ENCODE results near the gene C11orf97. TPM values are rescaled to one million over a fixed set of nuclear protein-coding genes. Genes with fewer than 3 reads are reported as not detected.

C11orf97 gene
- total and polyA plus RNA-seq, 2 experiments from 2014 or later: not detected

DNA sequence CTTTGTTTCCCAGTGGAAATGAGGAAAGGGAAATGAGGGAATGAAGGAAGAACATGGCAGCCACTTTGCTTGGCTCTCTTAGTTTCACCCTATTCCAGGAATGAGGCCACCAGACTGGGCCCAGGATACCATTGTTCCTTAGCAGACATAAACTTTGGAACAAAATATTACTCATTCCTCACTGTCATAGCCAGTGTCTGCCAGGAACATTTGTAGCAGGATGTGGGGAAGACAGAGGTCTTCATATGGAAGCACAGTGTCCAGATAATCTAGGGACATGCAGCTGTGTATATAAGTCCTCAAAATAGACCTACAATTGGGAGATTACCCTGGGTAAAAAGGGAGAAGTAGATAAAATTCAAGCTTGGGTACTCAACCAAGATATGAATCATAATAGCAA lies 16.3 kb downstream of the C11orf97 start (continued):
- TF ChIP-seq, protein P1, sequence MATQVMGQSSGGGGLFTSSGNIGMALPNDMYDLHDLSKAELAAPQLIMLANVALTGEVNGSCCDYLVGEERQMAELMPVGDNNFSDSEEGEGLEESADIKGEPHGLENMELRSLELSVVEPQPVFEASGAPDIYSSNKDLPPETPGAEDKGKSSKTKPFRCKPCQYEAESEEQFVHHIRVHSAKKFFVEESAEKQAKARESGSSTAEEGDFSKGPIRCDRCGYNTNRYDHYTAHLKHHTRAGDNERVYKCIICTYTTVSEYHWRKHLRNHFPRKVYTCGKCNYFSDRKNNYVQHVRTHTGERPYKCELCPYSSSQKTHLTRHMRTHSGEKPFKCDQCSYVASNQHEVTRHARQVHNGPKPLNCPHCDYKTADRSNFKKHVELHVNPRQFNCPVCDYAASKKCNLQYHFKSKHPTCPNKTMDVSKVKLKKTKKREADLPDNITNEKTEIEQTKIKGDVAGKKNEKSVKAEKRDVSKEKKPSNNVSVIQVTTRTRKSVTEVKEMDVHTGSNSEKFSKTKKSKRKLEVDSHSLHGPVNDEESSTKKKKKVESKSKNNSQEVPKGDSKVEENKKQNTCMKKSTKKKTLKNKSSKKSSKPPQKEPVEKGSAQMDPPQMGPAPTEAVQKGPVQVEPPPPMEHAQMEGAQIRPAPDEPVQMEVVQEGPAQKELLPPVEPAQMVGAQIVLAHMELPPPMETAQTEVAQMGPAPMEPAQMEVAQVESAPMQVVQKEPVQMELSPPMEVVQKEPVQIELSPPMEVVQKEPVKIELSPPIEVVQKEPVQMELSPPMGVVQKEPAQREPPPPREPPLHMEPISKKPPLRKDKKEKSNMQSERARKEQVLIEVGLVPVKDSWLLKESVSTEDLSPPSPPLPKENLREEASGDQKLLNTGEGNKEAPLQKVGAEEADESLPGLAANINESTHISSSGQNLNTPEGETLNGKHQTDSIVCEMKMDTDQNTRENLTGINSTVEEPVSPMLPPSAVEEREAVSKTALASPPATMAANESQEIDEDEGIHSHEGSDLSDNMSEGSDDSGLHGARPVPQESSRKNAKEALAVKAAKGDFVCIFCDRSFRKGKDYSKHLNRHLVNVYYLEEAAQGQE (IDR thresholded peaks at IDR 0.05; ENCODE audit: unreplicated experiment): no peak
- TF ChIP-seq STAT1 (IDR thresholded peaks at IDR 0.05; ENCODE audit: unreplicated experiment) (no peak), JUNB (IDR thresholded peaks at IDR 0.05; ENCODE audit: unreplicated experiment) (no peak), EZH2 (IDR thresholded peaks at IDR 0.05; ENCODE audit: low read depth, unreplicated experiment) (no peak)

DNA sequence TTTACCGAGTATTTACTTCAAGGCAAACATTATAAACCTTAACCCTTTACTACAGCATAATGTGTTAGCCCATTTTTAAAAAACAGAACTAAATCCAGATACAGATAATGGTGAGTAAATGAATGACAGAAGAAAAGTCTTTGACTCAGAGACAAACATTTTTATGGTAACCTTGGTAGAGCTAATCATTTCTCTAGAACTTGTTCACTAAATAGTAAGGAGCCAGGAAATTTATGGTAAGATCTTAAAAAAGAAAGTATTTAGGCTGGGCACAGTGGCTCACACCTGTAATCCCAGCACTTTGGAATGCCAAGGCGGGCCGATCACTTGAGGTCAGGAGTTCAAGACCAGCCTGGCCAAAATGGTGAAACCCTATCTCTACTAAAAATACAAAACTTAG lies 19.9 kb downstream of the C11orf97 start:
- H3K4me1 Mint-ChIP-seq: no peaks in the 10 kb centered on the region
- no peaks in the 10 kb centered on the region for H3F3A ChIP-seq (replicated peaks; ENCODE audit: low read depth)
- no peak overlapping the region for H3K27ac ChIP-seq (ENCODE audit: low read depth)
- no peak overlapping the region for H3K4me2 ChIP-seq
- no peak overlapping the region for H3K27ac Mint-ChIP-seq
- no peak overlapping the region for H2AFZ ChIP-seq
- no peaks in the 10 kb centered on the region for H3K36me3 ChIP-seq (ENCODE audit: insufficient read depth)
- H3K9me3 Mint-ChIP-seq: no peaks in the 10 kb centered on the region
- ATAC-seq (no peak), DNase-seq (ENCODE audit: low spot score) (no peak)
- H3K9me2 ChIP-seq (ENCODE audit: insufficient read depth): no peaks in the 10 kb centered on the region
- H4K20me1 ChIP-seq (replicated peaks; ENCODE audit: insufficient read depth): no peaks in the 10 kb centered on the region
- no peaks in the 10 kb centered on the region for H3K4me1 ChIP-seq (ENCODE audit: insufficient read depth)
- H3K4me3 Mint-ChIP-seq: no peak overlapping the region
- no peak overlapping the region for H3K4me3 ChIP-seq
- no peaks in the 10 kb centered on the region for H3K27me3 Mint-ChIP-seq (ENCODE audit: insufficient read depth, low read depth, poor library complexity)
- no peaks in the 10 kb centered on the region for H3K36me3 Mint-ChIP-seq (ENCODE audit: low read depth)
- no peaks in the 10 kb centered on the region; the same call in 1 of the 2 replicates for H3K27me3 ChIP-seq (ENCODE audit: insufficient read depth)
- no peaks in the 10 kb centered on the region for H3K79me2 ChIP-seq (replicated peaks; ENCODE audit: insufficient read depth)
- TF ChIP-seq EZH2 (IDR thresholded peaks at IDR 0.05; ENCODE audit: low read depth, unreplicated experiment) (no peak), ZNF114 (CRISPR knock-in tag; IDR thresholded peaks at IDR 0.05) (no peak), CREB1 (CRISPR knock-in tag; IDR thresholded peaks at IDR 0.05; ENCODE audit: low read depth) (no peak), ZNF331 (CRISPR knock-in tag; IDR thresholded peaks at IDR 0.05; ENCODE audit: low read depth) (no peak), STAT1 (IDR thresholded peaks at IDR 0.05; ENCODE audit: unreplicated experiment) (no peak)
- TF ChIP-seq, protein P1 (IDR thresholded peaks at IDR 0.05; ENCODE audit: unreplicated experiment): no peak

Measured in GM23338 (cell line).